HUES6 (cell line): ENCODE data around the gene ACSF3.

ENCODE experiments used
- H3K27ac ChIP-seq: 2 replicates; pipeline ENCODE4 v1.7.0; 2013; ENCODE audit warnings: low read depth, mild to moderate bottlenecking, low read length, inconsistent platforms
- H3K27me3 ChIP-seq: 2 replicates; pipeline ENCODE4 v1.6.1; 2013; ENCODE audit warnings: low read length; ENCODE audit not compliant: control insufficient read depth, insufficient read depth
- H3K36me3 ChIP-seq: 2 replicates; pipeline ENCODE4 v1.6.1; 2013; ENCODE audit warnings: low read length; ENCODE audit not compliant: control insufficient read depth, insufficient read depth
- H3K4me1 ChIP-seq: 2 replicates; pipeline ENCODE4 v1.6.1; 2013; ENCODE audit warnings: low read length; ENCODE audit not compliant: control insufficient read depth, insufficient read depth
- H3K4me3 ChIP-seq: 2 replicates; pipeline ENCODE4 v1.5.1; 2013; ENCODE audit warnings: low read depth, low read length
- H3K9ac ChIP-seq: one replicate; pipeline ENCODE4 v1.6.1; 2013; ENCODE audit warnings: mild to moderate bottlenecking, low read length
- H3K9me3 ChIP-seq: 2 replicates; pipeline ENCODE4 v1.6.1; 2013; ENCODE audit warnings: low read depth, low read length; ENCODE audit not compliant: control insufficient read depth, insufficient read depth

The ACSF3 gene

DNA sequence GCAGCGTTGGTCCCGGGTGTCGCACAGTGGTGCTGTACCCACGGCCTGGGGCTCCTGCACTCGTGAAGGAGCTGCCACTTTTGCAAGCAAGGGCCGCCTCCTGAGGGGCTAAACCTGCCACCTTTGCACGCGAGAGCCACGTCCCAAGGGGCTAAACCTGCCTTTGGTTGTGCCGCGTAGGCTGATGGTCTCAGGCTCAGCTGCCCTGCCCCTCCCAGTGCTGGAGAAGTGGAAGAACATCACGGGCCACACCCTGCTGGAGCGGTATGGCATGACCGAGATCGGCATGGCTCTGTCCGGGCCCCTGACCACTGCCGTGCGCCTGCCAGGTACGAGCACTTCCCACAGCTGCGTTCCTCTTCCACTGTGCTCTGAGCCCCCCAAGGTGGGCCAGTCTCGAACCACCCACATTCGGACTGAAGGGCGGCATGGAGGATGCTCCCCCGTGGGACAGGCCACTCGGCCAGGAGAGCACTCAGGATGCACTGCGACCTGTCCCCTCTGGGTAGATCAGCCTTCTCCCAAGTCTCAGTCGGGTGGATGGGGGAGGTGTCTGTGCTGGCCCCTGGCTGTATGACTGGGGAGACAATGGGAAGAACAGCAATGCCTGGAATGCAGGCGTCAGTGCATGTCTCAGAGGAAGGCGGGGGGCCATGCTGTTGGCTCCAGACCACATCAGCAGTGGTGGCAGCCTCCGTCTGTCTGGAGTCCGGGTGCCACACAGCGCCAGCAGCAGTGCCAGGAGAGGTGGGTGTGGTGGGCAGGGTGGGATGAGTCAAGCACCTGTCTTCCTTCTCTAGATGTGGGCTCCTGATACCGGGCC lies 20.7 kb downstream of the ACSF3 start:
- Histone ChIP-seq H3K27ac (no peak overlapping the region), H3K36me3 (peaks cover 81% of the 10 kb centered on the region), H3K9ac (no peak overlapping the region), H3K4me1 (no peaks in the 10 kb centered on the region), H3K27me3 (no peaks in the 10 kb centered on the region), H3K9me3 (no peaks in the 10 kb centered on the region), H3K4me3 (no peak overlapping the region)

DNA sequence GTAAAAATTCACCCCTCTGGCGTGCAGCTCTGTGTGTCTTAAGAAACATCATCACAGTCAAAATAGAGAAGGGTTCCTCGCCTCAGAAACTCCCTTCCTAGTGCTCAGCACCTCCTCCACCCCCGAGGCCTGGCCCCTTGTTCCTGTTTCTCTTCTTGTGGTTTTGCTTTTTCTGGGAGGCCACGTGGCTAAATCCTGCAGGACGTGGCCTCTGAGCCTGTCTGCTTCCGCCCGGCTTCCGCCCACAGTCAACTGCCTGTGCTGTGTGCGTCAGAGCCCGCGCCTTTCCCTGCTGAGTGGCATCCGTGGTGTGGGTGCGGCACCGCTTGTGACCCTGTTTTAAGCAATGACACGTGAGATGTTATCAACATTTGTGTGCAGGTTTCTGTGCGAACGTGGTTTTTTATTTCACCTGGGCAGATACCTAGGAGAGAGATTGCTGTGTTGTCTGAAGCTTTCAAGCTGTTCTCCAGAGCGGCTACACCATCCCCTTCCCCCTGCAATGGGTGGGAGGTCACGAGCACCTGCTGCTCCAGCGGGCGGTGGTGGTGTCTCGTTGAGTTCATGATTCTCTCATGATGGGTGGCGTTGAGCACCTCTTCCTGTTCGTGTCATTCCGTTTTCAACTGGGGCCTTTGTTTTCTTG lies 21.7 kb downstream of the ACSF3 start:
- no peak overlapping the region for H3K27ac ChIP-seq
- no peaks in the 10 kb centered on the region for H3K4me1 ChIP-seq
- no peaks in the 10 kb centered on the region for H3K27me3 ChIP-seq
- H3K36me3 ChIP-seq: peaks cover 90% of the 10 kb centered on the region
- no peak overlapping the region for H3K9ac ChIP-seq
- no peaks in the 10 kb centered on the region for H3K9me3 ChIP-seq
- no peak overlapping the region for H3K4me3 ChIP-seq

DNA sequence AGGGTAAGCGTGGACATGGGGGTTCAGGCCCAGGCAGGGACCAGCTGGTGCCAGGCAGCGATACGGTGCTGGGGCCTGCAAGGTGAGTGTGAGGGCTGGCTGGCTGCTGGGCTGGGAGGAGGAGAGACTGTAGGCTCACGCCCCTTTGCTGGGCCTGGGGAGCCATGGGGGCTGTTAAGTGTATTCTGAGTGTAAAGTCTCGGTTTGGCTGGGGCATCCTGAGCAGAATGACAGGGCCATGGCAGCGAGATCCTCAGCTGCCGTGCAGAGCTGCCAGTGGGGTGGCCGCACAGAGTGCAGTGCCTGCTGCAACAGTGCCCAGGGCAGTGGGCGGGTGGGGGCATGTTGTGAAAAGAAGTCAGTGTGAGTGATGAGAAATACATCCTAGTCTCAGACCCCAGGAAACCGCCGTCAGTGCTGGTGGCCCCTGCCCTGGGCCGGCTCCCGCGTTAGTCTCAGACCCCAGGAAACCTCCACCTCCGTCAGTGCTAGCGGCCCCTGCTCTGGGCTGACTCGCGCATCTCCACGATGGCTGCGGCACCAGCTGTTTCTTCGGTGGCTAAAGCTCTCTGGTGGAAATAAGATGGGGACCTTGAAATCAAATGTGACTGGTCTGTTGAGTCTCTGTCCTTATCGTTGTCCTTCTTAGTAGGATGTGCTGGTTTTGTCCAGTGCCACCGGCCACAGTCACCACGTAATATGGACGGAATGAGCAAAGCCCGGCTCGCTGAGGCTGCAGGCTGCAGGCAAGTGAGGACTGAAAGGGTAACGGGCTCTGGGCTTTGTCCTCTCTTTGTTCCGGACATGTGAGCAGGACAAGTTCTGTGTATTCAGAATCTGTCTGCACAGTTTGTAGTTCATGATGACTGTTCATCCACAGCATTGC lies 22.9 kb downstream of the ACSF3 start:
- Histone ChIP-seq H3K9me3 (no peaks in the 10 kb centered on the region), H3K36me3 (peaks cover 95% of the 10 kb centered on the region), H3K4me1 (no peaks in the 10 kb centered on the region), H3K4me3 (no peak overlapping the region), H3K27me3 (no peaks in the 10 kb centered on the region), H3K9ac (no peak overlapping the region), H3K27ac (no peak overlapping the region)

DNA sequence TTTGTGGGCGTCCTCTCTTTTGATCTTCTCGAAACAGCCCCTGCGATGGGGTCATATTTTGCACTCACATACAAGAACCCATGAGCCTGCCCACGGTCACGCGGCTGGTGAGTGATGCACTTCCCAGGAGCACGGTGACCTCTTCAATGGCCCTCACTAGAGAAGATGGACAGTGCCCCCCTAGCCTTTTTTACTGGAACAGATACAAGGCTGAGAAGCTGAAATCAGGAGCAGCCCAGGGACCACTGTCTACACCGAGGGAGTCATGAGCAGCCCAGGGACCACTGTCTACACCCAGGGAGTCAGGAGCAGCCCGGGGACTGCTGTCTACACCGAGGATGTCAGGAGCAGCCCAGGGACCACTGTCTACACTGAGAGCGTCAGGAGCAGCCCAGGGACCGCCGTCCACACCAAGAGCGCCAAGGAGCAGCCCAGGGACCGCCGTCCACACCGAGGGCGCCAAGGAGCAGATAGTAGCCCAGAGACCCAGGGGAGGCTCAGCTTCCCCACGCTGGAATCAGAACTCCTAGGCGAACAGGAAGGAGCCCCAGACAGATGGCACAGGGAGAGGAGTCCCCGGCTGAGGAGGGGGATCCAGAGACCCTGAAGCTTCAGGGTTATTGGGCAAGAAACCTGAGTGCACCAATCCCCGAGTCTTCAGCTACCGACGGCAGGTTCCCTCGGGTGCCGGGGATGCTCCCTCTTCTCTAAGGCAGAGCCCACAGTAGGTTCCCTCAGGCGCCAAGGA lies 23.7 kb downstream of the ACSF3 start:
- Histone ChIP-seq H3K36me3 (peaks cover 89% of the 10 kb centered on the region), H3K27me3 (no peaks in the 10 kb centered on the region), H3K4me3 (no peak overlapping the region), H3K27ac (no peak overlapping the region), H3K9me3 (no peaks in the 10 kb centered on the region), H3K4me1 (no peaks in the 10 kb centered on the region), H3K9ac (no peak overlapping the region)

DNA sequence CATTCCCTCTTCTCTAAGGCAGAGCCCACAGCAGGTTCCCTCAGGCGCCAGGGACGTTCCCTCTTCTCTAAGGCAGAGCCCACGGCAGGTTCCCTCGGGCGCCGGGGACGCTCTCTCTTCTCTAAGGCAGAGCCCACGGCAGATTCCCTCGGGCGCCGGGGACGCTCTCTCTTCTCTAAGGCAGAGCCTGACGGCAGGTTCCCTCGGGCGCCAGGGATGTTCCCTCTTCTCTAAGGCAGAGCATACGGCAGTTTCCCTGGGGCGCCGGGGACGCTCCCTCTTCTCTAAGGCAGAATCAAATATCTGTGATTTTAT lies 24.3 kb downstream of the ACSF3 start:
- no peaks in the 10 kb centered on the region for H3K9me3 ChIP-seq
- H3K9ac ChIP-seq: no peak overlapping the region
- H3K36me3 ChIP-seq: peaks cover 86% of the 10 kb centered on the region
- no peak overlapping the region for H3K27ac ChIP-seq
- H3K27me3 ChIP-seq: no peaks in the 10 kb centered on the region
- H3K4me3 ChIP-seq: no peak overlapping the region
- no peaks in the 10 kb centered on the region for H3K4me1 ChIP-seq

DNA sequence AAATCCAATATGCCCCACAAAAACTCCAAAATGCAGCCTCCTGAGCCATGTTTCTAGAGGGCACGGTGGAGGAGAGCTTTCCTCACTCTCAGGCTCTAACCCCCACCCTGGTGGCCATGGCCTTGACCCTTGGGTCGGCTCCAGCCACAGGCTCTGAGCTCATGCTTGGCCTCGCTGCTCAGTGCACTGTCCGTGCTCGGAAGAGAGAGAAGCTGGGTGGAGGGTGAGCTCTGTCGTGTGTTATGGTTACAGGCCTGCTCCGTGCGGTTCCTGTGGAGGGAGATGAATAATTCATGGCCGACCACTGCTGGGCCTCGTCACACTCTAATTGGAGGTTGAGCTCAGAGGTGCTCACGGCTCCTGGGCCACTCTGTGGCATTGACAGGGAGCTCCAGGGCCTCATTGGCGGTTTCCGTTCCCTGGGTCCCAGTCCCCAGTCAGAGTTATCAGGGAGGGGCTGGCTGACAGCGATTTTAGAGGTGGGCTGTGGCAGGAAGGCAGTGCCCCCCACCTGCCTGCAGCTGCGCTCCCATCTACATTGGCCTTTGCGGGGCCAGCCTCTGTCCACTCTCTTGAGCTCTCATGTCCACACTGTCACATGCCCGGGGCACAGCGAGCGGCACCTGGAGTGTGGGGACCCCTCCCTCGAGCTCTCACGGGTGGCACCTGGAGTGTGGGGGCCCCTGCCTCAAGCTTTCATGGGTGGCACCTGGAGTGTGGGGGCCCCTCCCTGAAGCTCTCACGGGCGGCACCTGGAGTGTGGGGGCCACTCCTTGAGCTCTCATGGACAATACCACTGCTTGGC lies 24.9 kb downstream of the ACSF3 start:
- H3K4me3 ChIP-seq: no peak overlapping the region
- H3K4me1 ChIP-seq: no peaks in the 10 kb centered on the region
- H3K27me3 ChIP-seq: no peaks in the 10 kb centered on the region
- peaks cover 88% of the 10 kb centered on the region for H3K36me3 ChIP-seq
- H3K9me3 ChIP-seq: no peaks in the 10 kb centered on the region
- H3K9ac ChIP-seq: no peak overlapping the region
- no peak overlapping the region for H3K27ac ChIP-seq

DNA sequence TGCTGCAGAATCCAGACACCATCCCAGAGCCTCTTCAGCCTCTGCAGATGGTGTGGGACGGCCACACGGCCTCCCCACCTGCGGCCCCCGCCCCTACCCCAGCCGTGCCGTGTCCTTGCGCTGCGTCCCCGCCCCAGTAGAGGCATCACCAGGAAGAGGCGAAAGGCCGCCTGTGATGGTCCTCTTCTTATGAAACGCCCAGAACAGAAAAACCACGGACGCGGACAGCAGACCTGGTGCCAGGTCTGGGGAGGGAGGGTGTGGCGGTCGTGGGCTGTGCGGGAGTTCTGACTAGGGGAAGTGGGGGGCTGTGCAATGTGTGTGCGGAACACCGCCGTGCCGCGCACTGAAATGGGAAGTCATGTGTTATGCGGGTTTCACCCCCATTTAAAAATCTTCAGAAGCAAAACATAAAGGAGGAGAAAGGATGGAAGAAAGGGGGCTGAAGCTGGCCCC lies 25.5 kb downstream of the ACSF3 start:
- Histone ChIP-seq H3K36me3 (peaks cover 87% of the 10 kb centered on the region), H3K4me3 (no peak overlapping the region), H3K27ac (no peak overlapping the region), H3K9ac (no peak overlapping the region), H3K9me3 (no peaks in the 10 kb centered on the region), H3K27me3 (no peaks in the 10 kb centered on the region), H3K4me1 (no peaks in the 10 kb centered on the region)

DNA sequence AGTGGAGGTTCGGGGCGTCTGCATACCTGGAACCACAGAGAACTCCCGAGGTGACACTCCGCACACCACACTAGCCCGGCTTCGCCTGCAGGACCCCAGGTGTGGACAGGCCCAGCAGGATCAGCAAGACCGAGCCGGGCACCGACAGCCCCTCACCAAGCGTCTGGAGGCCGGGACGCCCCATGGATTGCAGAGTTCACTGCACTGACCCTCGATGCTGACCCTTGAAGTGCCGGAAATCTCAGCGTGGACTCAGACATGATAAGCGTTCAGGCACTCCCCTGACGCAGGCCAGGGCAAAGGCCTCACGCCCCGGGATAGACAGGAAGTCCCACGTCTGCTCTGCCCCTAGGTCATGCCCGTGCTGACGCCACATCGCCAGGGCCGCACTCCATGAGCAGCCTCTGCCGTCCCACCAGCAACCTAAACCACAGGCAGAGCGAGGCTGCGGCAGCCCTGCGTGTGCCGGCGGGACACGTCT lies 26.0 kb downstream of the ACSF3 start:
- Histone ChIP-seq H3K27ac (no peak overlapping the region), H3K4me3 (no peak overlapping the region), H3K36me3 (peaks cover 87% of the 10 kb centered on the region), H3K9me3 (no peaks in the 10 kb centered on the region), H3K9ac (no peak overlapping the region), H3K4me1 (no peaks in the 10 kb centered on the region), H3K27me3 (no peaks in the 10 kb centered on the region)

DNA sequence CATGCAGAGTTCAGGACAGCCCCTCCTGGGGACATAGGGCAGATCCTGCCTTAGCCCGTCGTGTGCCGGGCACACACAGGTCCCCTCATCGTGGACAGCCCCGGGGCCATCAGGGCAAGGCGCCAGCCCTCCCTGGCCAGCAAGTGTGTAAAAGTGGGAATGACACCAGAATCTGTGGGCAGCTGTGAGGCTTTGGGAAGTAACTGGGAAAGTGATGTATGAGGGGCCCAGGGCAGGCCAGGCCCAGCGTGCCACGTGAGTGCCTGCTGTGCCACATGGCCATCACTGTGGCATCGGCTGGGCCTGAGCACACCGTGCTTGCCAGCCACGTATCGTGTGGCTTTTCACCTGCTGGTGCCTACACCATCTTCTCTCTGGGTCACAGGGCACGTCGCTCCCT lies 26.6 kb downstream of the ACSF3 start:
- no peaks in the 10 kb centered on the region for H3K9me3 ChIP-seq
- H3K9ac ChIP-seq: no peak overlapping the region
- peaks cover 82% of the 10 kb centered on the region for H3K36me3 ChIP-seq
- no peaks in the 10 kb centered on the region for H3K4me1 ChIP-seq
- H3K27ac ChIP-seq: no peak overlapping the region
- H3K27me3 ChIP-seq: no peaks in the 10 kb centered on the region
- no peak overlapping the region for H3K4me3 ChIP-seq

DNA sequence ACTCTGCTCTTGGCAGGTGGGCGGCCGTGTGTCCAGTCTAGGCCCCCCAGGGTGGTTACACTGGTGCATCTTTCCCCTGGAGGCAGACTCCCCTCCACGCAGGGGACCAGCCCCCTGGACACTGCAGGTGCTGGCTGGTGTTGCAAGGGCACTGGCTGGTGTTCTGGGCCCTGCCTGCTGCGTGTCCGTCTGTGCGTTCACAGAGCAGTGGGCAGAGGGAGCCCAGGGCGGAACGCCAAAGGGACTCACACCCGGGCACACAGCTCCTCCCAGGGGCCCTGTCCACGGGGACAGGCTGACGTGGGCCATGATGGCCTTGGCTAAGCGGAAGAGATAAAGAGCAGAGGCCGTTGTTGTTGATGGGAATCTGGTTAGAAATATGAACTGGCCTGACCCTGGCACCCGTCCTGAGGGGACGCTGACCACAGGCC lies 27.3 kb downstream of the ACSF3 start:
- H3K9me3 ChIP-seq: no peaks in the 10 kb centered on the region
- no peak overlapping the region for H3K4me3 ChIP-seq
- H3K27ac ChIP-seq: no peak overlapping the region
- no peaks in the 10 kb centered on the region for H3K27me3 ChIP-seq
- H3K4me1 ChIP-seq: no peaks in the 10 kb centered on the region
- peaks cover 79% of the 10 kb centered on the region for H3K36me3 ChIP-seq
- H3K9ac ChIP-seq: no peak overlapping the region
